ENCODE results near the gene SYTL2. TPM values are rescaled to one million over a fixed set of nuclear protein-coding genes. Genes with fewer than 3 reads are reported as not detected.

SYTL2 gene
- total RNA-seq, 1 experiment from 2014 or later = 5.2 TPM

DNA sequence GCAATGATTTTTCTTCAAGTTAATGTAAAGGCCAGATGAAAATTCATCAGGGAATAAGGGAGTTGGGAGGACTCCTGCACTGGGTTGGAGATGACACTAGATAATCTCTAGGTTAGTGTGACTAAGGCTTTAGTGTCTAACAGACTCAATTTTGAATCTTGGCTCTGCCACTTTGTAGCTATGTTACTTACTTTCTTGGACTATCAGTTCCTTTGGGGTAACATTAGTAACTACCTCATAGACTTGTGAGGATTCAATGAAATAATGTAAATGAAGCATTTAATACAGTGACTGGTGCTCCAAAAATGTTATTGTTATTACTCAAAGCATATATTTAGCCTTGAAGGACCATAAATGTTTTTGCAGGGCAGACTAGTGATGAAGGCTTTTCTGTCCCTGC, 115.4 kb downstream of the SYTL2 start:
- Histone ChIP-seq H3K27ac (ENCODE audit: insufficient read length, low read depth, low read length) (no peak overlapping the region), H3K79me2 (ENCODE audit: insufficient read depth, low read length) (no peaks in the 10 kb centered on the region), H2AFZ (ENCODE audit: low read length) (no peak overlapping the region), H4K20me1 (ENCODE audit: control insufficient read depth, insufficient read depth, insufficient read length) (no peaks in the 10 kb centered on the region), H3K27me3 (ENCODE audit: insufficient read depth, low read length) (no peaks in the 10 kb centered on the region), H3K56ac (ENCODE audit: insufficient read length, low read depth, low read length) (no peak overlapping the region), H3K14ac (ENCODE audit: insufficient read depth, low read length) (no peak overlapping the region), H3K23ac (ENCODE audit: insufficient read length, low read depth, low read length) (no peak overlapping the region), H2BK12ac (ENCODE audit: insufficient read length, low read depth, low read length) (no peak overlapping the region), H3K23me2 (ENCODE audit: insufficient read length, low read depth, low read length, poor library complexity, severe bottlenecking) (no peaks in the 10 kb centered on the region), H3T11ph (ENCODE audit: low read length) (no peak overlapping the region), H3K9ac (ENCODE audit: extremely low read depth, insufficient read length, low read length) (no peak overlapping the region), H3K4ac (ENCODE audit: low read depth, low read length) (no peak overlapping the region), H4K5ac (ENCODE audit: insufficient read length, low read depth, low read length) (no peak overlapping the region), H2BK15ac (ENCODE audit: low read depth, low read length) (no peak overlapping the region), H2AK5ac (ENCODE audit: insufficient read length, low read length) (no peak overlapping the region), H3K4me2 (ENCODE audit: insufficient read depth, insufficient read length, low read length) (no peak overlapping the region), H3K79me1 (ENCODE audit: insufficient read depth, low read depth, low read length, poor library complexity, severe bottlenecking) (no peaks in the 10 kb centered on the region), H4K8ac (replicated peaks; ENCODE audit: insufficient read length, low read depth, low read length) (no peak overlapping the region), H3K4me1 (ENCODE audit: insufficient read depth, low read length) (no peaks in the 10 kb centered on the region; the same call in 1 of the 2 replicates), H3K18ac (ENCODE audit: insufficient read length, low read depth, low read length) (no peak overlapping the region), H2BK5ac (ENCODE audit: insufficient read length, low read length) (no peak overlapping the region), H4K91ac (ENCODE audit: insufficient read length, low read depth, low read length) (no peak overlapping the region), H2BK20ac (ENCODE audit: low read depth, low read length, poor library complexity, severe bottlenecking) (no peak overlapping the region), H3K9me3 (ENCODE audit: control insufficient read depth, low read depth, low read length) (no peaks in the 10 kb centered on the region), H2BK120ac (ENCODE audit: low read depth, low read length, poor library complexity, severe bottlenecking) (no peak overlapping the region)
- no peak for TF ChIP-seq CTCF (conservative IDR thresholded peaks at IDR 0.05)
- Mint-ChIP-seq H3K4me3 (no peak overlapping the region), H3K27me3 (ENCODE audit: low read depth) (no peaks in the 10 kb centered on the region), H3K4me1 (peaks cover 0 to 3% of the 10 kb centered on the region in 2 experiments; a peak in 2 of 4 replicates), H3K36me3 (ENCODE audit: insufficient read depth in 1 of 3, low read depth in 3 of 3) (no peaks in the 10 kb centered on the region), H3K9me3 (no peaks in the 10 kb centered on the region), H3K27ac (no peak overlapping the region)
- no peak for DNase-seq
